NOMO-1 treated with DMSO at 0.1 percent for 48 hours (cell line): Measurements from ENCODE around the gene DCUN1D1.
A peak's percentile ranks its signal among the peaks of the same experiment; 100 is the strongest.

Source experiments
- DNase-seq: peaks from one replicate; lab custom pipeline; 2025; ENCODE audit not compliant: unreplicated experiment; lab: John Stamatoyannopoulos, UW

The DCUN1D1 gene

GRCh38 chr3:182936918-182937285 lies 43.4 kb downstream of the DCUN1D1 start:
- DNase-seq: no peak

DNA sequence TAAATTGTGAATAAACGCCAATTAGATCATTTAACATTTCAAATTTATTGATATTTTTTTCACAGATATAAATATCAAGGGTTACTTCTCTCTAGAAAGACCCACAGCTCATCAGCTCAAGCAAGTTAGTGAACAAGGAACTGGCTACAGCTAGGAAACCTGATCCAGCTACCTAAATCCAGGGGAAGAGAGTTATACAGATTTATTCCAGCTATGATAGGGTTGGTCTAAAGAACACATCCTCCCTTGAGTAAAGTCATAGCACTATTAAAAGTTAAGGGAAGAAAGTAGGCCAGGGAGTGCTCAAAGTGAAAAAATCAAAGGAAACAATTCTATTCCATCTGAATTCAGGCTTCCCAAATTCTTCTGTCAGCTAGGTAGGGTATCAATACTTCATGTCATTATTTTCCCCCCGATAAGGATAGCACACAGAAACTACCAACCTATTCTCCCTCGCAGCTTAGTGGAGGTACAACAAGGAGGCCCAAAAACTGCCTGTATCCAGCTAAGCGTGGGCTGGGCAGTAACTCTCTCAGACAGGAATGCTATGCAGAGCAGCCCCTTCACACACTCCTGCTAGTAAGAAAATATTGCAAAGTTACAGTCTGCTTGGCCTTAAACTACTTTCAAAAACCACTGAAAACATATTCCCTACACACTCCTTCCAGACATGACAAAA lies 44.0 kb downstream of the DCUN1D1 start:
- no peak for DNase-seq

- no peak for DNase-seq
These were observed 44.5 kb downstream of the DCUN1D1 start for GRCh38 chr3:182935803-182936202.

DNA sequence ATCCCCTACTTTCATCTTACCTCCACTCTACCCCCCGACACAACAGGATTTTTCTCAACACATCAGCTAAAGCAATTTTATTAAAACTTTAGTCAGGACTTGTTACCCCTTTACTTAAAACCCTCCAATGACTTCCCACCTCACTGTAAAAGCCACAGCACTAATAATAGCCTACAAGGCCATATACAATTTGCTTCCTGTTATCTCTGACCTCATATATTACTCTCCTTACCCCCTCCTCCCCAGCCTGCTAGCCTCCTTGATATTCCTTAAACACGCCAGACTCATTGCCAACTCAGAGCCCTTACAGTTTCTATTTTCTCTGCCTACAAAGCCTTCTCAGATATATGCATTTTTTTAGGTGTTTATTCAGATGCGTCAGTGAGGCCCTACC lies 54.4 kb downstream of the DCUN1D1 start:
- DNase-seq: peak; percentile 17

GRCh38 chr3:182925330-182925943 lies 54.9 kb downstream of the DCUN1D1 start:
- peak; percentile 64 for DNase-seq

GRCh38 chr3:182921665-182922355 lies 58.5 kb downstream of the DCUN1D1 start:
- no peak for DNase-seq

- DNase-seq: no peak
These were observed 59.7 kb downstream of the DCUN1D1 start for GRCh38 chr3:182920515-182921084.

- DNase-seq: no peak
These were observed 60.4 kb downstream of the DCUN1D1 start for GRCh38 chr3:182919866-182920357.

DNA sequence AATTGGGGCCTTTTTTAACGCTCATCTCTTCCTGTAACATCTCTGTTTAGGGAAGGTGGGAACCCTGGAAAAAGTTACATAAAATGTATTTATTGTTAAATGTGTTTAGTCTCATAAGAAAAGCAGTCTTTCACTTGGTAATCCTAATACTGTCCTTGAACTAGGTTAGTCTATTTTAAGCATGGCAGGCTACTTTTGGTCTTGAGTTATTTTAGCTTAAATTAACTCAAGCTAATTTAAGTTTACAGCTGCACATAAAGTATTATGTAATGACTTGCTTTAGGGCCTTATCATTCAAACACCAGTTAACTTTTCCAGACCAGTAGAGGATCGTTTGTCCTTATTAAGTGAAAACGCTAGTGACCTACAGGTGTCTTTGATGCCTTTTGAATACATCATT lies 63.2 kb downstream of the DCUN1D1 start:
- no peak for DNase-seq

GRCh38 chr3:182914341-182914740 lies 66.0 kb downstream of the DCUN1D1 start:
- no peak for DNase-seq

GRCh38 chr3:182913889-182914288 lies 66.4 kb downstream of the DCUN1D1 start:
- DNase-seq: no peak

- no peak for DNase-seq
These were observed 67.9 kb downstream of the DCUN1D1 start for GRCh38 chr3:182912474-182912873.

- DNase-seq: no peak
These were observed 68.6 kb downstream of the DCUN1D1 start for GRCh38 chr3:182911782-182912111.

DNA sequence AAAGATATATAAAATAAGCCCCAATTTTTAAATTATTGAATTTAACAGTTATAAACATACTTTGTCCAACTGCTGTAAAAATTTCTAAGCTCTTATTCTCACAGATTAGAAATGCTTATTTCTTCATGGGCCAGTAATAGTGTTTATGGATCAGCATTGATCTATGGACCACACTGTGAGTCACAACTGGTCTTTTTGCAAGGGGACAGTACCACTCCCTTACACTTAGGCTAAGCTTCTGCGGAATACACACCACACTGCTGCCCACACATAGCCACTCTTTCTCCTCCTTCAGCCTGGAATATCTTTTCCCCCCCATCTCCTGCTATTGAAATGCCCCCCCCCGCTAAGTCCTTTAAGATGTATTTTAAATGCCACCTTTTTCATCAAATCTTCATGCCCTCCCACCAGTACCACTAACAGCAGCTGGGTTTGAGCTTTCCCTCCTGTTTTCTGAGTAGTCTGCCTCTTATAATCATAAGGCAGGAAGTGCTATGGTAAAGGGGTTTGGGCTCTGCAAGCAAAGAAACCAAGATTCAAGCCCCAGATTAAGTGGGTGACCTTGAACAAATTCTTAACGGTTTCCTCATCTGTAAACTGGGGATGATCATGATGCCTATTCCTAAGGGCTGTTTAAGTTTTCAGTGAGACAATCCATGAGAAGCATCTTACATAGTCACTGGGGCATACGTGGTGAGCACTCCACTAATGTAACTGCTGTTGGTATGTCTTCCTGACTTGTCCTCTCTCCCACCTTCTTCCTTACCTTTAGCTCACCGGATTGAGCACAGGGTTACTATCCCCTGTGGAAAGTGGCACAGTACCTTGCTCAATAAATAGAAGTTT lies 69.2 kb downstream of the DCUN1D1 start:
- no peak for DNase-seq

GRCh38 chr3:182909318-182910040 lies 70.9 kb downstream of the DCUN1D1 start:
- DNase-seq: peak; percentile 34

DNA sequence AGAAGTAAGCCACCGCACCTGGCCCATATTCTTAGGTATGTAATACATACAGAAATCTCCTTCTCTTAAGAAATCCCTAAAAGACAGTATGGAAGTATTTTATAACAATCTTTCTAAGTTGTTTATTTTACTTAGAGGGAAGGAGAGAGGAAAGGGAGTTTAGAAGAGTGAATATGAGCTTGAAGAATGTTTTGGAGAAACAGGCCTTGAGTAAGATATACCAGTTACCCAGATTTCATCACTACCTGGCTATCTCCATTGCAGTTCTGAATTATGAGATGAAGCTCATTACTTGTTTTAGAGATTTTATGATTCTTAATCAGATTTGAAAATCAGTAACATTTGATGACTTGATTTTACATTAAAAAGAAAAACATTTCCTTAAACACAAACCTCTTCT lies 71.9 kb downstream of the DCUN1D1 start:
- DNase-seq: no peak

DNA sequence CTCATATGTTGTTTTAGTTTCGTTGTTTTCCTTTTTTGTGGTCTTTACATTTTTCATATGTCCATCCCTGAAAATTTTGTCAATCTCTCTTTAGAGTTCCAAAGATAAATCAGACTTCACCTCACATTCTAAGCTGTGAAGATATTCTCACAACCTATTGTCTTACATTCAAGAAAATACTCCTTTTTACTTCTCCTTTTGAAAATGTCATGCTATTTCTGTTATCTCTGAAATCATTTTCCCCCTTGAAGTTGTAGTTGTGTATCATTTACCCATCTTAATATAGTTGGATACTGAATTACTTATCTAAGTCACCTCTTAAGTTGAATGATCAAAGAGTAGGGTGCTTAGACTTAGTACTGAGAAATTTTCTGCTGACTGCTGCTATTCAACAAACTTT lies 74.3 kb downstream of the DCUN1D1 start:
- no peak for DNase-seq

GRCh38 chr3:182905623-182906022 lies 74.7 kb downstream of the DCUN1D1 start:
- no peak for DNase-seq

GRCh38 chr3:182904164-182904563 lies 76.2 kb downstream of the DCUN1D1 start:
- DNase-seq: no peak

DNA sequence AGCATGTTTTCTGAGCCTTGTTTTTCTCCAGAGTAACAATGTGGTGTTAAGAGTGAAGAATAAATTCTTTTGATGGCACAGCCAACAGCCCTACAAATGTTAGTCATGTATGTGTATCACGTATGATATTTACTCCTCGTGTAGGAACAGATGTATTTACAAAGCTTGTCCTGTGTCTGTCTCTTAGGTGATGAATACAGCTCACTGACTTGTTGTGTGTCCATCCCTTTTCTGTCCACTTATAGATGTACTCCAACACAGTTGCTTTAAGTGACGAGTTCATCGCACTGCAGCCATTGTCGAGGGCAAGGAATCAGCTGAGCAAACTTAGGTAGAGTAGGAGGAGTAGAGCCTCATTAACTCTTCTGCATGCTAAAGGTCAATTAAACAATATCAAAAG lies 78.1 kb downstream of the DCUN1D1 start:
- DNase-seq: no peak
